ENCODE measurements around the gene MLF2. TPM values are rescaled to one million over a fixed set of nuclear protein-coding genes. Genes with fewer than 3 reads are reported as not detected.
A peak's percentile ranks its signal among the peaks of the same experiment; 100 is the strongest.

Gene MLF2
- total RNA-seq, 1 donor from 2014 or later, result 175 TPM

GRCh38 chr12:6778217-6778573 is 25.3 kb upstream of the MLF2 start:
- peak; percentile 30 for DNase-seq (ENCODE audit: low spot score)

- DNase-seq (ENCODE audit: low spot score), result no peak
These were observed 24.4 kb upstream of the MLF2 start for GRCh38 chr12:6777386-6777785.

GRCh38 chr12:6775185-6776174 is 22.5 kb upstream of the MLF2 start:
- no peak for DNase-seq (ENCODE audit: low spot score)

GRCh38 chr12:6774499-6775062 is 21.6 kb upstream of the MLF2 start:
- DNase-seq (ENCODE audit: low spot score), result no peak

GRCh38 chr12:6773590-6774351 is 20.8 kb upstream of the MLF2 start:
- DNase-seq (ENCODE audit: low spot score), result no peak

GRCh38 chr12:6772726-6773589 is 20.0 kb upstream of the MLF2 start:
- DNase-seq (ENCODE audit: low spot score), result no peak

- DNase-seq (ENCODE audit: low spot score), result no peak
These were observed 19.4 kb upstream of the MLF2 start, which contains the start of gene LAG3 for GRCh38 chr12:6772331-6772695. LAG3 (plus strand) TSS chr12:6772520; CDS start chr12:6772853, 333 bp downstream.

- DNase-seq (ENCODE audit: low spot score), result no peak
These were observed 18.8 kb upstream of the MLF2 start for GRCh38 chr12:6771509-6772330.

- no peak for DNase-seq (ENCODE audit: low spot score)
These were observed 18.2 kb upstream of the MLF2 start for GRCh38 chr12:6771091-6771495.

- no peak for DNase-seq (ENCODE audit: low spot score)
These were observed 17.7 kb upstream of the MLF2 start for GRCh38 chr12:6770600-6770999.

GRCh38 chr12:6770094-6770493 is 17.2 kb upstream of the MLF2 start:
- DNase-seq (ENCODE audit: low spot score), result no peak

- DNase-seq (ENCODE audit: low spot score), result no peak
These were observed 16.7 kb upstream of the MLF2 start for GRCh38 chr12:6769666-6770065.

- DNase-seq (ENCODE audit: low spot score), result peak; percentile 30
These were observed 16.0 kb upstream of the MLF2 start for GRCh38 chr12:6768990-6769389.

- no peak for DNase-seq (ENCODE audit: low spot score)
These were observed 15.5 kb upstream of the MLF2 start for GRCh38 chr12:6768437-6768914.

GRCh38 chr12:6767353-6768319 is 14.7 kb upstream of the MLF2 start:
- DNase-seq (ENCODE audit: low spot score), result no peak

- peak; percentile 72 for DNase-seq (ENCODE audit: low spot score)
These were observed 13.9 kb upstream of the MLF2 start for GRCh38 chr12:6766651-6767349.

GRCh38 chr12:6765634-6766581 is 13.0 kb upstream of the MLF2 start, which contains the start of gene PTMS:
PTMS (plus strand) TSS chr12:6766363; CDS start chr12:6766706, 343 bp downstream.
- peak; percentile 71 for DNase-seq (ENCODE audit: low spot score)
